HG02938 (cell line): ENCODE results near the gene IL18BP.

Source experiments
- ATAC-seq: cut with Tn5 transposase; IDR thresholded peaks from one replicate; pipeline ENCODE4 v1.9.1; 2021; ENCODE audit warnings: mild to moderate bottlenecking, moderate library complexity; ENCODE audit not compliant: unreplicated experiment

IL18BP gene

DNA sequence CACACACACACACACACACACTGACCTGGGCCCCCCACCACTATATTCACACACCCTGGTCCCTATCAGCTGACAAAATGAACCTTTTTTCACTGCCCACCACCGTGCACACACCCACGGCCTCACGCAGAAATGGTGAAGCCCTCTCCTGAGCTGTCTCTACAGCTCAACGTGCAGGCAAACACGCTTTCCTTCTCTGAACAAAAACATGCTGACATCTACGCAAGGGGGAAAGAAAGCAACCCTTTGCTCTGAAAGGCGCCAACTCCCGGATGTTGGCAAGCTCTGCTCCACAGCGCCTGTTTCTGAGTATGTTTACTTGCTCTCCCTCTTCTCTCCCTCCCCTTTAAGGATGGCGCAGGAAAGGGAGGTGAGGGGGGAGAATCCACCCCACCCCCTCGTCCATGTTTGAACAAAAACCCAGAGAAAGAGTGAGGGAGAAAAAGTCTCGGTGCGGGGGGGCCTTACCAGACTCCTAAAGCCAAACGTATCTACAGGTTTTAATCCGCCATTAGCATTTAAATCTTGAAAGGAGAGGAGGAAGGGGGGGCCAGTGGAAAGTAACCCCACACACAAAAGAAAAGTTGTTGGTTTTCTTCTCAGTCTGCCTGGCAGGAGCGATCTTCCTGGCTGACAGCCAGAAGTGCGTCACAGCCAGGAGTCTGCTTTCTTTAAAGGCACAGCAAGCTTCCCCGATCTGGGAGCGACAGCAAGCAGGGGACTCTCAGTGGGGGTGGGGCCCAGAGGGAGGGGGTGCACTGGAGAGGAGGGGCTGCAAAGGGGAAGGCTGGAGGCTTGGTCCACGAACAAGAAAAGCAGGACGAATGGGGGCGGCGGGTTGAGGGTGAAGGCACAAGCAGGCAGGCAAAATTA is 42.0 kb downstream of the IL18BP start:
- no peak for ATAC-seq

DNA sequence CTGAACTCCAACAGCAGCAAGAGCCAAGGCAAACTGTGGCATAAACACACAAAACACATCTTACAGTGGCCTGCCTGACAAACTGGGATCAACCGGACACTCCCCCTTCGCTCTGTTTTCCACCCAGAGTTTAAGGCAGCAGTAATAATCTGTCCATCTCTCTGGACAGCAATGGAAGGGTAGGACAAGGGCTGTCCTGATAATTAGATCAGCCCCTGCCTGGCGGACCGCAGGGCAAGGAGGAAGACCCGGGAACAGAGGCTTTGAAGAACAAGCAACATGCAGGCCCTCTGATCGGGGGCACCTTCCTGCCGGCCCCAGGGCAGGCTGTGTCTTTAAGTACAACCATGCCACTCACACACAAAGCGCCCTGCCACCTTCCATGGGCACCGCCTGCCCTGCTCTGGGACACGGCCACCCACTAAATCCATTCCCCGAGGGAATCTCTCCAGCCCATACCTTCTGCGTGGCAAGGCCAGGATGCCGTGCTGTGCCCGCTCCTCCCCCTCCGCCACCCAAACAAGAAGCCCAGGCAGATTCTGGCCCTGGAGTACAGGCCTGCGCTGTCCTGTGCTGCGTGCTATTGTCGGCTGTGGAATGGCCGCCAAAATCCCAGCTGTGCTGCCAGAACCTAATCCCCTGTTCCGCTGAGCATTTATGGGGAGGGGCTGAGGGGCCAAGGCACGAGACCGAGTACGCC is 42.8 kb downstream of the IL18BP start:
- ATAC-seq = no peak

DNA sequence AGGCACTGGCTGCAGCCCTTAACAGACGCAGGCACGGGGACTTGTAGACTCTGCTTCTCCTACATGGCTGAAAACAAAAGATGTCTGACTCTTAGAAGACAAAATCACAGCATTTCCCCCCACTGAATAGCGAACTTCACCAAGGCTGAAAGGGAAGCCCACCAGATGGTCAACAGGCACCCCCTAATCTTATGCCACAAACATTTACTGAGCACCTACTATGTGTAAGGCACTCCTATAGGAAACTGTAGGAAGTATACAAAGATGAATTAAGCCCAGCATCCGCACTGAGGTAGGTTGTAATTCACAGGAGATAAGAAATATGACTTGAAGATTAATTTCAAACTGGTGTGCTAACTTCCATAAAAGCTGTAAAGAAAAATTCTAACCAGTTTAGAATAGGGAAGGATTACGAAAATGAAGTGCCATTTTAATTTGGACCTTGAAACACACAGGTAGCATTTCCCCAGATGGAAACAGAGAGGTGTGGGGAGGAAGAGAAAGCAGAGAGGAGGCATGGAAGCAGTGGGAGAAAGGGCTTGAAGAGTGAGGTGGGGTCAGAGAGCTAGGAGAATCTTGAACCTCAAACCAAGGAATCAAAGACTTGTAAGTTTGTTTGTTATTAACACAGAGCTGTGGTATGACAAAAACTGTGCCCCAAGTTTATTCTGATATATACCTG is 43.5 kb downstream of the IL18BP start:
- no peak for ATAC-seq

DNA sequence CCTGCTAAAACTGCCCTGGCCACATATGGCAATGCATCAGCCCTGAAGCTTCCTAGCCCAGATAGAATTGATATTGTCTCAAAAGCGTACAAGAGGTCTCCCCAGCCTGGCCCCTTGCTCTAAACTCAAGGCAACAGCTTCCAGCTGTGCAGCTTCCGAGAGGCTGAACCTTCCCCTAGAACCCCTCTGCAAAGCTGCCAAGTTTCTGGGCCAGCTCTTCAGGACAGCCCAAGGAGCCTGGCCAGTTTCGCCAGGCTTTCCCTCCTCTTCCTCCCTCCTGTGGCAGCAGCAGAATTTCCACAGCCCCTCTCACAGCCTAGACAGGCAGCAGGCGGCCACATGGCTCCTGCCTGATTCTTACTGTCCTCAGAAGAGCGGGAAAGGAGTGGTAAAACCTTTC is 47.1 kb downstream of the IL18BP start:
- ATAC-seq = no peak

DNA sequence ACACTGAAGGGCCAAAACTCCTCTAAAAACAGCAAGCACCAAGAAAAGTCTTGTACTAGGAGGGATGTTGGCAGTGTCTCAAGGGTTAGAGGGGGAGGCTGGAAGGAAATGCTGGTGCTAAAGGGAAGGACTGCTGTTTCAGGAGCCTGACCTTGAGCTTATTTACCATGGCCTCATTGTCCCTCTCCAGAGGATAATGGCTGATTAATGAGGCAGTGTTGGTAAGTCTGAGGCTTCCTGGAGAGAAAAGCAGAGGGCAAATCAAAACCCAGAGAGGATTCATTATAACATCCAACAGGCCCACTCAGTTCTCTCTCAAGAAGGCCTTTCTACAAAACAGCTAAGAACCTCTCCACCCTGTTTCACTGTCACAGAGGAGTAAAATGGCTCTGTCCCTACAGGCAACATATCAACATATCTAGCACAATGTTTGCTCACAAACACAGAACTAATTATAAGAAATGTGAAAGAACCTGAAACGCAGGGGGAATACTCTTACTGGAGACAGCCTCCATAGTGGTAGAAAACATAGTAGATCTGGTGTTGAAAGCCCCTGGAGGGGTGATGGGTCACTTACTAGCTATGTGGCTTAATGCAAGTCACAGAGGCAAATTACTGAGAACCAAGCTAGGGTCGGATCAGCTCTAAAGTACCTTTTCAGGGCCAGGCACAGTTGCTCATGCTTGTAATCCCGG is 50.2 kb downstream of the IL18BP start:
- ATAC-seq = no peak
